Measurements from ENCODE around the gene ITGA11.

ITGA11 gene

GRCh38 chr15:68380456-68380855 lies 51.5 kb downstream of the ITGA11 start:
- TF ChIP-seq, protein P1, sequence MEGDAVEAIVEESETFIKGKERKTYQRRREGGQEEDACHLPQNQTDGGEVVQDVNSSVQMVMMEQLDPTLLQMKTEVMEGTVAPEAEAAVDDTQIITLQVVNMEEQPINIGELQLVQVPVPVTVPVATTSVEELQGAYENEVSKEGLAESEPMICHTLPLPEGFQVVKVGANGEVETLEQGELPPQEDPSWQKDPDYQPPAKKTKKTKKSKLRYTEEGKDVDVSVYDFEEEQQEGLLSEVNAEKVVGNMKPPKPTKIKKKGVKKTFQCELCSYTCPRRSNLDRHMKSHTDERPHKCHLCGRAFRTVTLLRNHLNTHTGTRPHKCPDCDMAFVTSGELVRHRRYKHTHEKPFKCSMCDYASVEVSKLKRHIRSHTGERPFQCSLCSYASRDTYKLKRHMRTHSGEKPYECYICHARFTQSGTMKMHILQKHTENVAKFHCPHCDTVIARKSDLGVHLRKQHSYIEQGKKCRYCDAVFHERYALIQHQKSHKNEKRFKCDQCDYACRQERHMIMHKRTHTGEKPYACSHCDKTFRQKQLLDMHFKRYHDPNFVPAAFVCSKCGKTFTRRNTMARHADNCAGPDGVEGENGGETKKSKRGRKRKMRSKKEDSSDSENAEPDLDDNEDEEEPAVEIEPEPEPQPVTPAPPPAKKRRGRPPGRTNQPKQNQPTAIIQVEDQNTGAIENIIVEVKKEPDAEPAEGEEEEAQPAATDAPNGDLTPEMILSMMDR (IDR thresholded peaks at IDR 0.05), result no peak

GRCh38 chr15:68379759-68380290 lies 52.1 kb downstream of the ITGA11 start:
- TF ChIP-seq, protein P1 (IDR thresholded peaks at IDR 0.05), result no peak

- TF ChIP-seq, protein P1 (IDR thresholded peaks at IDR 0.05), result no peak
These were observed 52.8 kb downstream of the ITGA11 start for GRCh38 chr15:68379058-68379758.

- TF ChIP-seq, protein P1 (IDR thresholded peaks at IDR 0.05), result no peak
These were observed 53.4 kb downstream of the ITGA11 start for GRCh38 chr15:68378595-68378994.

DNA sequence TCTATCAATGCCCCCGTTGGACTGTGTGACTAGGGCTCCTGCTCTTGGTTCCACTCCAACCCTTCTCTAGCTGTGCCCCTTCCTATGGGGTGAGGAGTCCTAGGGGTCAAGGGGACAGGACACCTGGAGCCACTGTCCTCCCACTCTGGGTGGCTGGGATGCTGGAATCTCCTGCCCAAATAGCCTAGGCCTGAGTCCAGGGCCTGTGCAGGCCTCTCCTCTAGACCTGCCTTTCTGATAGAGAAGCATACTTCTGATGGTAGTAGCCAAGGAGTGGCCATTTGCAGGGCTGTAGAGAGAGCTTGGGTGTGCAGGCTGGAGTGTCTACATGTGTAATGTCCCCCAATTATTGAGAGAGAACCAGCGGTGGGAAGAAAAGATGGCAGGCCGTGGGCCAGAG lies 54.2 kb downstream of the ITGA11 start:
- TF ChIP-seq, protein P1 (IDR thresholded peaks at IDR 0.05), result no peak

DNA sequence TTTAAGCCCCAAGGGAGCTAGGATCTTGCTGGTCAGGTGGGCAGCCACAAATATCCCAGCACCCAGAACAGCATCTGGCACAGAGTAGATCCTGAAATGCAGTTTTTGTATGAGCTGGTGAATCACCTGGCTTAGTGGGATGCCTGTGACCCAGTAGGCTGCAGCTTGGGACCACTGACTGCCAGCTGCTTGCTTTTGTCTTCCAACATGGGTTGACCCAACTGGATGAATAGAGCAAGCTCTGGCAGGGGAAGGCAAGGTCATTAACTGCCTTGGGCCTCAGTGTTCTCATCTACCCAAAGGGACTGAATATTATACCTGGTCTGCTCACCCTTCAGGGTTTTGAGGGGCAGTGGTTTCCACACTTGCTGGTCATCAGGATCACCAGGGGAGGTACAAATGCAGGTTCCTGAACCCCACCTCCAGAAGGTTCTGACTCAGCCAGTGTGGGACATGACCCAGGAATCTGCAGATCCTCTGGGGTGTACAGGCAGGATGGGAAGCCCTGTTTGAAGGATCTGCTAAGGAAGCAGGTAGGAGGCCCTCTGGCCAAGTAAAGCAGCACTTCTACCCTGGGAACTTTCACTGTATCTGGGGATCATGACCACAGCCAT lies 55.4 kb downstream of the ITGA11 start:
- TF ChIP-seq, protein P1 (IDR thresholded peaks at IDR 0.05), result no peak

GRCh38 chr15:68375716-68376220 lies 56.2 kb downstream of the ITGA11 start:
- TF ChIP-seq, protein P1 (IDR thresholded peaks at IDR 0.05), result no peak
